IPS-NIHi7 (cell line): ENCODE measurements around the gene RABEP1.
"Not testable (repeated sequence)": the region's sequence is repeated elsewhere in the genome, so short reads cannot be mapped to it uniquely, and the experiment has no call there.

Experiments used
- DNase-seq: peaks from one replicate; pipeline ENCODE4 v3.0.0; 2012; ENCODE audit warnings: mixed read lengths; ENCODE audit errors: extremely low spot score

Gene RABEP1

GRCh38 chr17:5281814-5282641 is at the start of gene RABEP1:
RABEP1 (plus strand) TSS chr17:5282284; CDS start chr17:5282487, 203 bp downstream.
- DNase-seq: peak; percentile 94

GRCh38 chr17:5233492-5233891 is 48.6 kb upstream of the RABEP1 start:
- DNase-seq: not testable (repeated sequence)

GRCh38 chr17:5234645-5235576 is 47.2 kb upstream of the RABEP1 start, which contains the start of gene SCIMP:
SCIMP (minus strand) TSS chr17:5234860; CDS start chr17:5234755, 105 bp downstream.
- DNase-seq: no peak

- DNase-seq: no peak
Measured at GRCh38 chr17:5236938-5237540, 45.0 kb upstream of the RABEP1 start.

- peak; percentile 94 for DNase-seq
Measured at GRCh38 chr17:5237541-5238016, 44.5 kb upstream of the RABEP1 start.

GRCh38 chr17:5238333-5238732 is 43.8 kb upstream of the RABEP1 start:
- DNase-seq: no peak

- DNase-seq: not testable (repeated sequence)
Measured at GRCh38 chr17:5239769-5240168, 42.3 kb upstream of the RABEP1 start.

- DNase-seq: no peak
Measured at GRCh38 chr17:5241861-5242671, 40.0 kb upstream of the RABEP1 start.

GRCh38 chr17:5247621-5248020 is 34.5 kb upstream of the RABEP1 start:
- no peak for DNase-seq

- peak; percentile 35 for DNase-seq
Measured at GRCh38 chr17:5248821-5249479, 33.1 kb upstream of the RABEP1 start.

- DNase-seq: peak; percentile 80
Measured at GRCh38 chr17:5249615-5250014, 32.5 kb upstream of the RABEP1 start.

GRCh38 chr17:5254414-5254813 is 27.7 kb upstream of the RABEP1 start:
- no peak for DNase-seq

GRCh38 chr17:5254903-5255521 is 27.1 kb upstream of the RABEP1 start:
- DNase-seq: no peak

GRCh38 chr17:5257124-5257523 is 25.0 kb upstream of the RABEP1 start:
- DNase-seq: no peak

- DNase-seq: no peak
Measured at GRCh38 chr17:5260542-5260941, 21.5 kb upstream of the RABEP1 start.

- DNase-seq: no peak
Measured at GRCh38 chr17:5262416-5262991, 19.6 kb upstream of the RABEP1 start.

- DNase-seq: no peak
Measured at GRCh38 chr17:5263441-5263840, 18.6 kb upstream of the RABEP1 start.

- DNase-seq: no peak
Measured at GRCh38 chr17:5264893-5265292, 17.2 kb upstream of the RABEP1 start.

GRCh38 chr17:5269241-5269960 is 12.7 kb upstream of the RABEP1 start:
- no peak for DNase-seq
